HG02763 (cell line): ENCODE results near the gene RNU5D-1.
"Not testable (repeated sequence)": the region's sequence is repeated elsewhere in the genome, so short reads cannot be mapped to it uniquely, and the experiment has no call there.

Experiments used
- ATAC-seq: cut with Tn5 transposase; IDR thresholded peaks from one replicate; pipeline ENCODE4 v1.9.1; 2021; ENCODE audit warnings: mild to moderate bottlenecking, moderate library complexity; ENCODE audit not compliant: unreplicated experiment

RNU5D-1 gene

GRCh38 chr1:44730741-44731512 lies at the start of gene RNU5D-1:
Gene RNU5D-1 (minus strand): TSS chr1:44731170.
- ATAC-seq, result peak; percentile 51

GRCh38 chr1:44780583-44781121 lies 49.7 kb upstream of the RNU5D-1 start:
- ATAC-seq, result no peak

GRCh38 chr1:44778705-44779576 lies 48.0 kb upstream of the RNU5D-1 start:
- no peak for ATAC-seq

- ATAC-seq, result no peak
Measured at GRCh38 chr1:44777969-44778635, 47.1 kb upstream of the RNU5D-1 start.

- ATAC-seq, result no peak
Measured at GRCh38 chr1:44777547-44777946, 46.6 kb upstream of the RNU5D-1 start.

GRCh38 chr1:44776730-44777068 lies 45.7 kb upstream of the RNU5D-1 start:
- ATAC-seq, result no peak

GRCh38 chr1:44775930-44776729 lies 45.2 kb upstream of the RNU5D-1 start:
- ATAC-seq, result peak; percentile 3

- peak; percentile 68 for ATAC-seq
Measured at GRCh38 chr1:44775078-44775929, 44.3 kb upstream of the RNU5D-1 start, which contains the start of gene RPS8. Gene RPS8 (plus strand): TSS chr1:44775540. CDS start chr1:44775597, 57 bp downstream.

- not testable (repeated sequence) for ATAC-seq
Measured at GRCh38 chr1:44766421-44766820, 35.5 kb upstream of the RNU5D-1 start.

- ATAC-seq, result no peak
Measured at GRCh38 chr1:44760876-44761275, 29.9 kb upstream of the RNU5D-1 start.

- ATAC-seq, result no peak
Measured at GRCh38 chr1:44759077-44759476, 28.1 kb upstream of the RNU5D-1 start.

- peak; percentile 50 for ATAC-seq
Measured at GRCh38 chr1:44757420-44757819, 26.4 kb upstream of the RNU5D-1 start.

- no peak for ATAC-seq
Measured at GRCh38 chr1:44747878-44748277, 16.9 kb upstream of the RNU5D-1 start.

GRCh38 chr1:44743211-44743610 lies 12.2 kb upstream of the RNU5D-1 start:
- ATAC-seq, result no peak

GRCh38 chr1:44740179-44740617 lies 9.2 kb upstream of the RNU5D-1 start:
- ATAC-seq, result no peak

- peak; percentile 99 for ATAC-seq
Measured at GRCh38 chr1:44739307-44740178, 8.6 kb upstream of the RNU5D-1 start, which contains the start of gene KIF2C. Gene KIF2C (plus strand): TSS chr1:44739837. CDS start chr1:44739933, 96 bp downstream.

- ATAC-seq, result not testable (repeated sequence)
Measured at GRCh38 chr1:44738953-44739306, 8.0 kb upstream of the RNU5D-1 start.

GRCh38 chr1:44735992-44736391 lies 5.0 kb upstream of the RNU5D-1 start:
- no peak for ATAC-seq
